Colonic mucosa (tissue), 4 donors: ENCODE data around the gene ENO1. TPM values are rescaled to one million over a fixed set of nuclear protein-coding genes. Genes with fewer than 3 reads are reported as not detected.
"Not testable (repeated sequence)": the region's sequence is repeated elsewhere in the genome, so short reads cannot be mapped to it uniquely, and the experiment has no call there.

ENCODE experiments used
- DNase-seq: peaks from one replicate; pipeline ENCODE4 v3.0.0-alpha.2; 2020
- H3K27ac ChIP-seq: fragments of 200-600 bp; one replicate; pipeline ENCODE4 v1.8.0; 2021
- H3K27me3 ChIP-seq: fragments of 200-600 bp; one replicate; pipeline ENCODE4 v1.8.0; 2021
- H3K36me3 ChIP-seq: fragments of 200-600 bp; one replicate; pipeline ENCODE4 v1.8.0; 2021
- H3K4me1 ChIP-seq: fragments of 200-600 bp; one replicate; pipeline ENCODE4 v1.8.0; 2021; ENCODE audit warnings: mild to moderate bottlenecking
- H3K4me3 ChIP-seq: fragments of 200-600 bp; one replicate; pipeline ENCODE4 v1.8.0; 2021
- H3K9ac ChIP-seq, 2 donors: one replicate each; pipeline ENCODE4 v1.7.0; 2013; ENCODE audit warnings: control low read depth in 2 of 2, low read depth in 2 of 2, low read length in 2 of 2
- H3K9me3 ChIP-seq: fragments of 200-600 bp; one replicate; pipeline ENCODE4 v1.8.0; 2021
- intact Hi-C: fragments of 100-400 bp; cut with DNase I; formaldehyde crosslinking; loops from one replicate; pipeline ENCODE4 v1.14.1; 2022
- total RNA-seq, 2 donors: library from RNA; stranded (reverse); fragmentation: NEBNext Ultra II Directional in 1 of 2; extraction: Animal tissue kit (Norgen Biotek cat#: 25700) in 1 of 2; gene quantifications; one replicate each; pipeline ENCODE4 v1.2.1, GENCODE V29; 2021
- TF ChIP-seq, protein P1 (sequence below): fragments of 200-600 bp; IDR thresholded peaks from one replicate; pipeline ENCODE4 v1.8.0; 2022; ENCODE audit warnings: antibody characterized with exemption, mild to moderate bottlenecking
- donor health status: healthy.
- donor health status: DM: no; HTN: no; CAD: no.
- donor health status: DM: no; HTN: no; CAD: no.

The ENO1 gene
- 1,000 to 10,000 TPM in 1 of 2 donors, 100 to 1,000 TPM in 1; 982 to 1,067 TPM for total RNA-seq

DNA sequence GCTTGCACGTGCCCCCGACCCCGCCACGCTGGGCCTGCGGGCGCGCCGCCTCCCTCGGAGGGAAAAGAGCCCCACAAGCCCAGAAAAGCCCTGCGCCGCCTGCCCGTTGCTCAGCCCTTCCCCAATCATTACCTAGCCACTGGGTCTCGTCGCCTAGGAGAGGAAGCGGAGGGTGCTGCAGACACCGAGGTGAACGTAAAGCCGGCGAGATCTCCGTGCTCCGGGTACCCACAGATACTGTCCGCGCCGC is at the start of gene ENO1:
TSS of gene ENO1 (minus strand) at position 239 of the 250 bp plus-strand sequence. CDS start 3,778 bp downstream, outside the sequence.
- peaks cover 18% of the 10 kb centered on the region for H3K4me1 ChIP-seq

DNA sequence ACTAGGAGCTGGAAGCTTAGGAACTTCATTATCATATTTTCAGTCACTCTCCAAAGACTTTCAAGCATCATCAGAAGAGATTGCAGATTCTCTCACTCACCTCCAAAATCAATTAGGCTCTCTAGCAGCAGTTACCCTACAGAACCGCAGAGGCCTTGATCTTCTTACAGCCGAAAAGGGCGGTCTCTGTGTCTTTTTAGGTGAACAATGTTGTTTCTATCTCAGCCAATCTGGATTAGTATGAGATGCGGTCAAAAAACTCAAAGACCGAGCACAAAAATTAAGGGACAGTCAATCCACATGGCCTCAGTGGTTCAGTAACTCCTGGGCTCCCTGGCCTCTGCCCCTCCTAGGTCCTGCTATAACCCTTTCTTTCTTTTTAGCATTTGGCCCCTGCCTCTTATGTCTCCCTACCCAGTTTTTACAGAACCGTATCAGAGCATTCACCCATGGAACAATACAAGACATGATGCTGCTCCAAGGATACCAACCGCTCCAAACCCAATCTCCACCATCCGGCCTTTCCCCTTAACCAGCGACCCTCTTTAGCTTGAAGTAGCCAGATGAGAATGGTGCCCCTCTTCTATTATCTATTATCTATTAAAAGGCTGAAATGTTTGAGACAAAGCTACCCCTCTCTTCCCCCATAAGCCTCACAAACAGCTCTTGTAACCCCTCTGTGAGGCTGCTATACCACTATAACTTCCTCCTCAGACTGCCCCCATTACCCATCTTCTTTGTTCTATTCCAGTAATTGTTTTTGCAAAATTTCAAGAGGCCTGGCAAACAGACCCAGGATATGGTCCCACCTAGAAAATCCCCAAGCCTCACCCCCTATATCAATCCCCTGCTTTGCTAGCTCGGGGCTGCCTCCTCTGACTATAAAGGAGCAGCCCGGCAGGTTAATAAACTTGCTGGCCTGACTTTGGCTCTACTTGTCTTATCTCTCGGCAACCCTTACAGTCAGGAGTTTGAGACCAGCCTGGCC is 48.5 kb upstream of the ENO1 start:
- Histone ChIP-seq H3K4me1 (no peaks in the 10 kb centered on the region), H3K27ac (no peak overlapping the region), H3K4me3 (no peak overlapping the region), H3K9me3 (no peaks in the 10 kb centered on the region), H3K27me3 (no peaks in the 10 kb centered on the region), H3K9ac (no peak overlapping the region), H3K36me3 (no peaks in the 10 kb centered on the region)
- intact Hi-C loops: no loop called here
- DNase-seq: no peak
- TF ChIP-seq, protein P1, sequence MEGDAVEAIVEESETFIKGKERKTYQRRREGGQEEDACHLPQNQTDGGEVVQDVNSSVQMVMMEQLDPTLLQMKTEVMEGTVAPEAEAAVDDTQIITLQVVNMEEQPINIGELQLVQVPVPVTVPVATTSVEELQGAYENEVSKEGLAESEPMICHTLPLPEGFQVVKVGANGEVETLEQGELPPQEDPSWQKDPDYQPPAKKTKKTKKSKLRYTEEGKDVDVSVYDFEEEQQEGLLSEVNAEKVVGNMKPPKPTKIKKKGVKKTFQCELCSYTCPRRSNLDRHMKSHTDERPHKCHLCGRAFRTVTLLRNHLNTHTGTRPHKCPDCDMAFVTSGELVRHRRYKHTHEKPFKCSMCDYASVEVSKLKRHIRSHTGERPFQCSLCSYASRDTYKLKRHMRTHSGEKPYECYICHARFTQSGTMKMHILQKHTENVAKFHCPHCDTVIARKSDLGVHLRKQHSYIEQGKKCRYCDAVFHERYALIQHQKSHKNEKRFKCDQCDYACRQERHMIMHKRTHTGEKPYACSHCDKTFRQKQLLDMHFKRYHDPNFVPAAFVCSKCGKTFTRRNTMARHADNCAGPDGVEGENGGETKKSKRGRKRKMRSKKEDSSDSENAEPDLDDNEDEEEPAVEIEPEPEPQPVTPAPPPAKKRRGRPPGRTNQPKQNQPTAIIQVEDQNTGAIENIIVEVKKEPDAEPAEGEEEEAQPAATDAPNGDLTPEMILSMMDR: no peak

More for the DNA sequence above, at the start of gene ENO1:
- TF ChIP-seq, protein P1: no peak
- Histone ChIP-seq H3K27ac (peak within 1 kb of the TSS; percentile 99), H3K9ac (peak within 1 kb of the TSS; percentile 91 to 98), H3K27me3 (no peaks in the 10 kb centered on the region), H3K4me3 (peak within 1 kb of the TSS; percentile 96), H3K9me3 (no peaks in the 10 kb centered on the region), H3K36me3 (no peaks in the 10 kb centered on the region)
- no peak for DNase-seq
- intact Hi-C loops: no loop called here

DNA sequence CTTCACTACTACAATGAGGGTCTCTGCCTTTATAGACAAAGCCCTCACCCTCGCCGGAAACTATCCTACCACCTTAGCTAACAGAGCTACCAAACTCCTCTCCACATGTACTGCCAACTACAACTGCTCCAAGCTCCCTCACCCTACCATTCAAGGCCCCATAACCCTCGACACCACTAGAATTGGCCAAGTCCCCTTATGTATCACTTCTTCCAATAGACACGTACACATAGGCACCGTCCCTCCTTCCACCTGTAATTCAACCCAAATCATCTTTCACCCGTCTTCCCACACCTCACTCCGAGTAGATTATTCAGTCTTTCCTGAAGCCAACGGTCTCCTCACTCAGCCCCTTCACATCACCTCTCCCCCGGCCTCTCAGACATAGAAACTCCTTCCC is 47.5 kb upstream of the ENO1 start:
- no peak overlapping the region for H3K4me3 ChIP-seq
- TF ChIP-seq, protein P1: no peak
- H3K9ac ChIP-seq: no peak overlapping the region
- no peaks in the 10 kb centered on the region for H3K4me1 ChIP-seq
- no peaks in the 10 kb centered on the region for H3K27me3 ChIP-seq
- intact Hi-C loops: no loop called here
- no peaks in the 10 kb centered on the region for H3K36me3 ChIP-seq
- no peaks in the 10 kb centered on the region for H3K9me3 ChIP-seq
- no peak for DNase-seq
- no peak overlapping the region for H3K27ac ChIP-seq

DNA sequence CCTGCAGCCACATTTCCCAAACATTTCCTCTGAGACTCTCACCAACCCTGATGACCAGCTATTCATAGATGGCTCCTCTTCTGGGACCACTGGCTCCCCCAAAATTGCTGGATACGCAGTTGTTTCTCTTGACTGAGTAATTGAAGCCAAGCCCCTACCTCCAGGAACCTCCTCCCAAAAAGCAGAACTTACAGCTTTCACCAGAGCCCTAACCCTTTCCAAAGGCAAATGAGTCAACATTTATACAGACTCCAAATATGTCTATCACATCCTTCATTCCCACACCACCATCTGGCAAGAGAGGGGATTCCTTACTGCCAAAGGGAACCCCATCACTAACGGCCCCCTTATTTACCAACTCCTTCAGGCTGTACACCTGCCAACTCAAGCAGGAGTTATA is 46.9 kb upstream of the ENO1 start:
- H3K9ac ChIP-seq: no peak overlapping the region
- DNase-seq: no peak
- H3K36me3 ChIP-seq: no peaks in the 10 kb centered on the region
- no peaks in the 10 kb centered on the region for H3K27me3 ChIP-seq
- no peak overlapping the region for H3K4me3 ChIP-seq
- TF ChIP-seq, protein P1: no peak
- H3K4me1 ChIP-seq: no peaks in the 10 kb centered on the region
- no peaks in the 10 kb centered on the region for H3K9me3 ChIP-seq
- no peak overlapping the region for H3K27ac ChIP-seq
- intact Hi-C loops: no loop called here

DNA sequence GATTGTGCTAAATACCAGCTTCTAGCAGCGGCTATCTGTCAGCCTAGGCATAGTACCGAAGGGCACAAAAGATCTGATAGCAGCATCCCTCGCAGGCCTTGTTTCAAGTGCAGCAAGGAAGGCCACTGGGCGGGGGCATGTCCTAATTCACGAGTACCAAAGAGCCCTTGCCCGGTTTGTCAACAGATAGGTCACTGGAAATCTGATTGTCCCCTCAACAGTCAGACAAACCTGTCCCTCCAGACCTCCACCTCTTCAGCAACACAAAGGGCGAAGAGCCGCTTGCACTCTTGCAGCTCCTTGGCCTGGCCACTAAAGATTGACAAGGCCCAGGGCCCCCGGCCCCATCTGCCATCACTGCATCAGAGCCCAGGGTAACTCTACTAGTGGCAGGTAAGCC is 44.5 kb upstream of the ENO1 start:
- no peak for DNase-seq
- Histone ChIP-seq H3K27me3 (no peaks in the 10 kb centered on the region), H3K4me1 (peaks cover 5% of the 10 kb centered on the region), H3K36me3 (no peaks in the 10 kb centered on the region), H3K4me3 (no peak overlapping the region), H3K9ac (no peak overlapping the region), H3K9me3 (no peaks in the 10 kb centered on the region), H3K27ac (no peak overlapping the region)
- intact Hi-C loops: no loop called here
- TF ChIP-seq, protein P1: no peak

DNA sequence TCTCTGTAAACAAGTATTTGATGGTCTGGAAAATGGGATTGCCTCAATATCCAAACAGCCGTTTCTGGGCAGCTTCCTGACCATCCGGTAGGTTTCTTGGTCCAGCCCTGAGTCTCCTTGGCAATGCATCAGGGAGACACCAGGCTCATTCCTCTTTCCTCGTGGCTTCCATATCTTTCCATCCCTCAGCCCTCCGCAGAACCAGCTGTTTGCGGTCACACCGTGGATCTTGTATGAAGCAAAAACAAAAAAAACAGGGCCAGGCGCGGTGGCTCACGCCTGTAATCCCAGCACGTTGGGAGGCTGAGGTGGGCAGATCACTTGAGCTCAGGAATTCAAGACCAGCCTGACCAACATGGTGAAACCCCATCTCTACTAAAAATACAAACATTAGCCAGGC is 39.0 kb upstream of the ENO1 start:
- intact Hi-C loops: loop anchor here (5.0 to 10.0 kb wide), 4 partner anchors 70 to 287 kb away; no protein-coding TSS in a partner anchor
- not testable (repeated sequence) for H3K4me3 ChIP-seq, DNase-seq

More for the DNA sequence above, 39.0 kb upstream of the ENO1 start:
- H3K4me1 ChIP-seq, H3K9ac ChIP-seq, H3K27me3 ChIP-seq, H3K36me3 ChIP-seq, H3K9me3 ChIP-seq, H3K27ac ChIP-seq: not testable (repeated sequence)
